PC-3 (cell line): ENCODE data around the gene RPS6KA3. TPM values are rescaled to one million over a fixed set of nuclear protein-coding genes. Genes with fewer than 3 reads are reported as not detected.

Experiments used
- ATAC-seq: fragments of 200-7000 bp; cut with Tn5 transposase; 2 replicates; pipeline ENCODE4 v1.9.1; 2020; ENCODE audit warnings: mild to moderate bottlenecking, moderate library complexity
- BruUV-seq: library from RNA; stranded (reverse); fragments of 400-500 nt; replicated peaks from 2 replicates; lab custom pipeline; 2021; lab: Mats Ljungman, UMichigan
- CTCF ChIA-PET: fragments of 300-600 bp; sonication (Branson Sonifier 250); formaldehyde crosslinking; loops from one replicate; lab custom pipeline; 2022; ENCODE audit warnings: antibody characterized with exemption; lab: Charles Lee
- POLR2A ChIA-PET: fragments of 300-600 bp; sonication (Branson Sonifier 250); formaldehyde crosslinking; loops from one replicate; lab custom pipeline; 2022; ENCODE audit warnings: antibody characterized with exemption; ENCODE audit not compliant: unreplicated experiment; lab: Charles Lee
- DNase-seq: peaks from one replicate; pipeline ENCODE4 v3.0.0-alpha.2; 2015
- H2AFZ ChIP-seq: fragments of 300-600 bp; sonication (generic); 2 replicates; pipeline ENCODE4 v1.6.0; 2016; ENCODE audit warnings: antibody characterized with exemption, low read length
- H3F3A ChIP-seq: fragments of 300-600 bp; sonication (generic); one replicate; pipeline ENCODE4 v1.6.0; 2017; ENCODE audit warnings: antibody characterized with exemption, low read length, control low read depth, mild to moderate bottlenecking; ENCODE audit not compliant: unreplicated experiment
- H3K27ac ChIP-seq: fragments of 300-600 bp; sonication (generic); 2 replicates; pipeline ENCODE4 v1.5.1; 2016; ENCODE audit warnings: mild to moderate bottlenecking, low read length
- H3K27me3 ChIP-seq: fragments of 300-600 bp; sonication (generic); 2 replicates; pipeline ENCODE4 v1.6.1; 2016; ENCODE audit warnings: low read length, mixed read lengths
- H3K36me3 ChIP-seq: fragments of 300-600 bp; sonication (generic); 2 replicates; pipeline ENCODE4 v1.6.1; 2016; ENCODE audit warnings: low read depth, mixed run types, low read length, mixed read lengths
- H3K4me1 ChIP-seq: fragments of 300-600 bp; sonication (generic); 2 replicates; pipeline ENCODE4 v1.5.1; 2016; ENCODE audit warnings: low read length; ENCODE audit not compliant: insufficient read depth
- H3K4me2 ChIP-seq: fragments of 300-600 bp; sonication (generic); 2 replicates; pipeline ENCODE4 v1.6.0; 2016; ENCODE audit warnings: low read length
- H3K4me3 ChIP-seq: fragments of 300-600 bp; sonication (generic); 2 replicates; pipeline ENCODE4 v1.5.1; 2016; ENCODE audit warnings: mild to moderate bottlenecking, low read length, mixed read lengths
- H3K79me2 ChIP-seq: fragments of 300-600 bp; sonication (generic); 2 replicates; pipeline ENCODE4 v1.6.1; 2017; ENCODE audit warnings: low read length, mixed read lengths
- H3K9ac ChIP-seq: fragments of 300-600 bp; sonication (generic); 2 replicates; pipeline ENCODE4 v1.6.0; 2016; ENCODE audit warnings: mild to moderate bottlenecking, low read length
- H3K9me2 ChIP-seq: fragments of 300-600 bp; sonication (generic); replicated peaks from 2 replicates; pipeline ENCODE4 v1.6.1; 2016; ENCODE audit warnings: mixed run types, low read length, mixed read lengths
- H3K9me3 ChIP-seq: fragments of 300-600 bp; sonication (generic); 2 replicates; pipeline ENCODE4 v1.6.1; 2016; ENCODE audit warnings: low read length, mixed read lengths
- H4K20me1 ChIP-seq: fragments of 300-600 bp; sonication (generic); 2 replicates; pipeline ENCODE4 v1.6.1; 2016; ENCODE audit warnings: low read length, mixed read lengths
- CTCF ChIP-seq: fragments of 300-600 bp; sonication (generic); conservative IDR thresholded peaks from 2 replicates; pipeline ENCODE4 v1.5.1; 2017; ENCODE audit warnings: antibody characterized with exemption, low read depth, mild to moderate bottlenecking, low read length
- EZH2 ChIP-seq: fragments of 300-600 bp; sonication (generic); IDR thresholded peaks from one replicate; pipeline ENCODE4 v1.6.1; 2017; ENCODE audit warnings: antibody characterized with exemption, mild to moderate bottlenecking, low read length; ENCODE audit not compliant: unreplicated experiment
- EZH2phosphoT487 ChIP-seq: fragments of 300-600 bp; sonication (generic); IDR thresholded peaks from 2 replicates; pipeline ENCODE4 v1.6.1; 2018; ENCODE audit warnings: mild to moderate bottlenecking, antibody characterized with exemption, low read length, borderline replicate concordance
- intact Hi-C: fragments of 100-400 bp; cut with micrococcal nuclease; formaldehyde crosslinking; loops from 2 replicates; pipeline ENCODE4 v1.9.0; 2023
- total RNA-seq: library from RNA; depleted of rRNA; stranded (reverse); fragments of >200 nt; gene quantifications from 2 replicates; pipeline ENCODE4 v1.2.3, GENCODE V29; 2014

The RPS6KA3 gene
- total RNA-seq, 1 experiment from 2014 or later, result 22.8 TPM

- no TSS peak for BruUV-seq
- Histone ChIP-seq H3K9ac (no peak overlapping the region), H3K9me2 (no peaks in the 10 kb centered on the region), H4K20me1 (0 out of 2 replicates have a peak, but pooled peaks cover 8% of the 10 kb centered on the region), H3K36me3 (peaks cover 21% of the 10 kb centered on the region), H3K4me2 (no peak overlapping the region), H3K4me1 (no peaks in the 10 kb centered on the region), H3K4me3 (no peak overlapping the region), H2AFZ (no peak overlapping the region), H3K27me3 (no peaks in the 10 kb centered on the region), H3K79me2 (no peaks in the 10 kb centered on the region), H3K27ac (no peak overlapping the region), H3F3A (peaks cover 9% of the 10 kb centered on the region), H3K9me3 (no peaks in the 10 kb centered on the region)
- intact Hi-C loops, result no loop called here
- TF ChIP-seq CTCF (no peak), EZH2phosphoT487 (no peak), EZH2 (no peak)
- DNase-seq (no peak), ATAC-seq (no peak)
- ChIA-PET POLR2A (no interaction called here), CTCF (no interaction called here)
These were observed 141.7 kb downstream of the RPS6KA3 start for GRCh38 chrX:20124964-20125363.

- H3K27me3 ChIP-seq, result no peaks in the 10 kb centered on the region
- H3K79me2 ChIP-seq, result no peaks in the 10 kb centered on the region
- DNase-seq (peak; percentile 68), ATAC-seq (peak; percentile 77)
- H3K36me3 ChIP-seq, result no peaks in the 10 kb centered on the region
- H3K9me3 ChIP-seq, result no peaks in the 10 kb centered on the region
- peak overlapping the region; percentile 39; the same call in 1 of the 2 replicates for H3K4me3 ChIP-seq
- peak overlapping the region; percentile 78 for H3K27ac ChIP-seq
- no peaks in the 10 kb centered on the region for H3K9me2 ChIP-seq
- H3F3A ChIP-seq, result no peaks in the 10 kb centered on the region
- peak overlapping the region; percentile 15; the same call in 1 of the 2 replicates for H2AFZ ChIP-seq
- ChIA-PET CTCF (no interaction called here), POLR2A (interaction anchor here (0.5 to 0.6 kb wide), 3 partner anchors 10 to 210 kb away, joined by 3 to 4 read pairs (median 4); no protein-coding TSS in a partner anchor)
- peaks cover 19% of the 10 kb centered on the region for H3K4me1 ChIP-seq
- intact Hi-C loops, result loop anchor here (5.0 kb wide), 1 partner anchor 211 kb away; no protein-coding TSS in a partner anchor
- no TSS peak for BruUV-seq
- H3K9ac ChIP-seq, result peak overlapping the region; percentile 40
- TF ChIP-seq CTCF (no peak), EZH2 (no peak), EZH2phosphoT487 (no peak)
- no peaks in the 10 kb centered on the region for H4K20me1 ChIP-seq
- H3K4me2 ChIP-seq, result peak overlapping the region; percentile 74
These were observed 148.5 kb downstream of the RPS6KA3 start for GRCh38 chrX:20118065-20118824.
